Panc1 (cell line): ENCODE data around the gene WDR74. TPM values are rescaled to one million over a fixed set of nuclear protein-coding genes. Genes with fewer than 3 reads are reported as not detected.

ENCODE experiments used
- ATAC-seq: fragments of 200-7000 bp; cut with Tn5 transposase; 2 replicates; pipeline ENCODE4 v1.9.1; 2020; ENCODE audit warnings: mild to moderate bottlenecking, moderate library complexity
- BruUV-seq: library from RNA; stranded (reverse); fragments of 400-500 nt; replicated peaks from 2 replicates; lab custom pipeline; 2021; lab: Mats Ljungman, UMichigan
- CTCF ChIA-PET: fragments of 300-600 bp; sonication (Branson Sonifier 250); formaldehyde crosslinking; loops from one replicate; lab custom pipeline; 2022; ENCODE audit warnings: antibody characterized with exemption; lab: Charles Lee
- POLR2A ChIA-PET: fragments of 300-600 bp; sonication (Branson Sonifier 250); formaldehyde crosslinking; loops from one replicate; lab custom pipeline; 2022; ENCODE audit warnings: antibody characterized with exemption; lab: Charles Lee
- DNase-seq: peaks from one replicate; pipeline ENCODE4 v3.0.0-alpha.2; 2010; ENCODE audit warnings: low read depth, low spot score
- H3K27ac ChIP-seq: 2 replicates; pipeline ENCODE4 v1.5.1; 2011; ENCODE audit warnings: mild to moderate bottlenecking, low read length, inconsistent platforms
- H3K27me3 ChIP-seq: fragments of 200-500 bp; sonication (Bioruptor generic); 2 replicates; pipeline ENCODE4 v1.6.0; 2014; ENCODE audit warnings: low read length, inconsistent platforms; ENCODE audit not compliant: control insufficient read depth, insufficient read depth
- H3K36me3 ChIP-seq: fragments of 200-500 bp; sonication (Bioruptor generic); 2 replicates; pipeline ENCODE4 v1.5.1; 2014; ENCODE audit warnings: inconsistent platforms, mild to moderate bottlenecking, low read length, moderate library complexity; ENCODE audit not compliant: control insufficient read depth, insufficient read depth
- H3K4me1 ChIP-seq: 2 replicates; pipeline ENCODE4 v1.5.1; 2011; ENCODE audit warnings: inconsistent platforms, mild to moderate bottlenecking, low read length, moderate library complexity; ENCODE audit not compliant: control insufficient read depth, insufficient read depth
- H3K4me3 ChIP-seq, 2 experiments: 2 replicates each; pipeline ENCODE4 v1.5.1; 2011 to 2012; ENCODE audit warnings: low read depth in 2 of 2, low read length in 2 of 2, mild to moderate bottlenecking in 2 of 2, inconsistent platforms in 1 of 2, moderate library complexity in 1 of 2
- H3K9me3 ChIP-seq: fragments of 200-500 bp; sonication (Bioruptor generic); 2 replicates; pipeline ENCODE4 v1.5.1; 2014; ENCODE audit warnings: low read depth, mild to moderate bottlenecking, inconsistent platforms, low read length, moderate library complexity; ENCODE audit not compliant: control insufficient read depth, insufficient read depth
- CTCF ChIP-seq: fragments of 450-650 bp; IDR thresholded peaks from 2 replicates; pipeline ENCODE4 v1.5.1; 2017; ENCODE audit warnings: mild to moderate bottlenecking
- POLR2AphosphoS5 ChIP-seq: IDR thresholded peaks from 2 replicates; pipeline ENCODE4 v1.6.1; 2012; ENCODE audit warnings: mild to moderate bottlenecking, low read depth, low read length, moderate library complexity
- REST ChIP-seq, 2 experiments: IDR thresholded peaks; 2 replicates each; pipeline ENCODE4 v1.6.1; 2011 to 2012; ENCODE audit warnings: low read depth in 2 of 2, control low read depth in 1 of 2, low read length in 1 of 2, mild to moderate bottlenecking in 1 of 2, moderate library complexity in 1 of 2; ENCODE audit not compliant: insufficient read depth in 1 of 2
- SIN3A ChIP-seq: IDR thresholded peaks from 2 replicates; pipeline ENCODE4 v1.6.1; 2012; ENCODE audit warnings: low read depth, mild to moderate bottlenecking, low read length, moderate library complexity, borderline replicate concordance; ENCODE audit not compliant: insufficient read depth
- TCF7L2 ChIP-seq: IDR thresholded peaks from 2 replicates; pipeline ENCODE4 v1.6.1; 2011; ENCODE audit warnings: mild to moderate bottlenecking, low read depth, low read length, inconsistent platforms
- in situ Hi-C: cut with HindIII; loops from 2 replicates; pipeline ENCODE4 v1.10.0; 2016; ENCODE audit warnings: low sequenced_read_pairs, low pct_unique_long_range_greater_than_20kb
- intact Hi-C: fragments of 100-400 bp; cut with micrococcal nuclease; formaldehyde crosslinking; loops from one replicate; pipeline ENCODE4 v1.10.0; 2022; ENCODE audit not compliant: unreplicated experiment
- total RNA-seq: library from RNA; stranded (reverse); gene quantifications from one replicate; pipeline ENCODE4 v1.2.1, GENCODE V29; 2021; ENCODE audit not compliant: unreplicated experiment

WDR74 gene
- total RNA-seq, 1 experiment from 2014 or later = 62.9 TPM

- CTCF ChIA-PET = interaction anchor here (0.6 to 1.4 kb wide), 5 partner anchors 12 to 177 kb away, joined by 3 to 7 read pairs (median 4); partner anchors contain the start of gene TAF6L
- Histone ChIP-seq H3K27me3 (no peaks in the 10 kb centered on the region), H3K4me3 (peak within 1 kb of the TSS; percentile 86 to 98), H3K36me3 (peaks cover 3% of the 10 kb centered on the region), H3K9me3 (no peaks in the 10 kb centered on the region), H3K27ac (peak within 1 kb of the TSS; percentile 87), H3K4me1 (peaks cover 33% of the 10 kb centered on the region)
- TF ChIP-seq CTCF (peak; percentile 61; the same call in 1 of the 2 replicates), POLR2AphosphoS5 (peak; percentile 95), TCF7L2 (peak; percentile 36; the same call in 1 of the 2 replicates), SIN3A (peak; percentile 90; the same call in 1 of the 2 replicates), REST (IDR thresholded peaks at IDR 0.05; ENCODE audit: insufficient read depth in 1 of 2, low read depth in 2 of 2, low read length in 1 of 2) (peak in 1 of 2 experiments; percentile 74; a peak in 1 of 4 replicates)
- DNase-seq (peak; percentile 78), ATAC-seq (peak; percentile 83)
- in situ Hi-C loops (no loop called here), intact Hi-C loops (loop anchor here (2.0 kb wide), 1 partner anchor 76 kb away; no protein-coding TSS in a partner anchor)
- BruUV-seq = no TSS peak
- POLR2A ChIA-PET = interaction anchor here (0.5 to 0.6 kb wide), 2 partner anchors 43 to 185 kb away, joined by 3 to 11 read pairs; partner anchors contain the start of gene MTA2
Measured at GRCh38 chr11:62787005-62787759, 52.2 kb downstream of the WDR74 start, which contains the start of gene TMEM179B. TMEM179B (plus strand) TSS chr11:62787402; CDS start chr11:62787432, 30 bp downstream.

- POLR2A ChIA-PET = interaction anchor here (0.5 to 0.9 kb wide), 4 partner anchors 41 to 185 kb away, joined by 3 to 8 read pairs (median 4); partner anchors contain the start of gene MTA2
- ATAC-seq (peak; percentile 81), DNase-seq (no peak)
- CTCF ChIA-PET = interaction anchor here (0.5 to 1.4 kb wide), 7 partner anchors 11 to 177 kb away, joined by 3 to 7 read pairs (median 3); partner anchors contain the start of gene TAF6L
- intact Hi-C loops = loop anchor here (2.0 kb wide), 1 partner anchor 76 kb away; no protein-coding TSS in a partner anchor
- Histone ChIP-seq H3K4me3 (peak overlapping the region; percentile 86 to 98), H3K27me3 (no peaks in the 10 kb centered on the region), H3K4me1 (peaks cover 30% of the 10 kb centered on the region), H3K27ac (peak overlapping the region; percentile 87), H3K9me3 (no peaks in the 10 kb centered on the region), H3K36me3 (peaks cover 3% of the 10 kb centered on the region)
- TF ChIP-seq CTCF (peak; percentile 98), POLR2AphosphoS5 (no peak), REST (IDR thresholded peaks at IDR 0.05; ENCODE audit: insufficient read depth in 1 of 2, low read depth in 2 of 2, low read length in 1 of 2) (no peak), SIN3A (peak; percentile 19; the same call in 1 of the 2 replicates), TCF7L2 (no peak)
- no TSS peak for BruUV-seq
- in situ Hi-C loops = no loop called here
Measured at GRCh38 chr11:62786318-62787004, 52.9 kb downstream of the WDR74 start.
